H1 (cell line): ENCODE measurements around the gene ZFHX2. TPM values are rescaled to one million over a fixed set of nuclear protein-coding genes. Genes with fewer than 3 reads are reported as not detected.
A peak's percentile ranks its signal among the peaks of the same experiment; 100 is the strongest.

ENCODE experiments used
- ASH2L ChIP-seq: fragments of 200-600, 300-600 bp; sonication (generic); IDR thresholded peaks from one replicate; pipeline ENCODE4 v1.7.1; 2017; ENCODE audit warnings: low read length
- BACH1 ChIP-seq: IDR thresholded peaks from 2 replicates; pipeline ENCODE4 v1.6.1; 2012; ENCODE audit warnings: low read length, improper control_type of control experiment
- CHD2 ChIP-seq: IDR thresholded peaks from 2 replicates; pipeline ENCODE4 v1.6.1; 2012; ENCODE audit warnings: low read length, improper control_type of control experiment
- CREB1 ChIP-seq: IDR thresholded peaks from 2 replicates; pipeline ENCODE4 v1.6.1; 2012; ENCODE audit warnings: inconsistent platforms
- FOSL1 ChIP-seq: IDR thresholded peaks from 2 replicates; pipeline ENCODE4 v1.6.1; 2011; ENCODE audit warnings: mild to moderate bottlenecking, low read depth, low read length, moderate library complexity; ENCODE audit not compliant: insufficient read depth
- GTF2F1 ChIP-seq: IDR thresholded peaks from 2 replicates; pipeline ENCODE4 v1.6.1; 2012; ENCODE audit warnings: low read depth, low read length, improper control_type of control experiment, borderline replicate concordance
- KDM4A ChIP-seq: IDR thresholded peaks from one replicate; pipeline ENCODE4 v1.7.1; 2012; ENCODE audit warnings: low read depth, mild to moderate bottlenecking, moderate library complexity, low read length, inconsistent platforms; ENCODE audit not compliant: severe bottlenecking
- PHF8 ChIP-seq: fragments of 200-600 bp; sonication (generic); conservative IDR thresholded peaks from 2 replicates; pipeline ENCODE4 v1.7.1; 2012; ENCODE audit warnings: low read depth, mild to moderate bottlenecking, inconsistent platforms, low read length, moderate library complexity
- POLR2A ChIP-seq, 2 experiments: IDR thresholded peaks; 1 replicate in 1 of 2; 2 replicates in 1 of 2; pipeline ENCODE4 v1.6.1; 2011; ENCODE audit warnings: low read depth in 2 of 2, low read length in 2 of 2, mild to moderate bottlenecking in 2 of 2; ENCODE audit errors: control extremely low read depth in 1 of 2
- POLR2AphosphoS5 ChIP-seq: IDR thresholded peaks from 2 replicates; pipeline ENCODE4 v1.6.1; 2011; ENCODE audit warnings: low read depth, low read length
- RBBP5 ChIP-seq: IDR thresholded peaks from 2 replicates; pipeline ENCODE4 v1.7.1; 2012; ENCODE audit warnings: low read depth, mild to moderate bottlenecking, inconsistent platforms, low read length, moderate library complexity, borderline replicate concordance
- SIN3A ChIP-seq, 2 experiments: IDR thresholded peaks in 1 of 2; conservative IDR thresholded peaks in 1 of 2; 2 replicates each; pipeline ENCODE4 v1.6.1; 2011 to 2012; ENCODE audit warnings: low read length in 2 of 2, improper control_type of control experiment in 1 of 2, low read depth in 1 of 2, mild to moderate bottlenecking in 1 of 2
- SIX5 ChIP-seq: IDR thresholded peaks from 2 replicates; pipeline ENCODE4 v1.6.1; 2011; ENCODE audit warnings: mild to moderate bottlenecking, low read depth, low read length
- SP1 ChIP-seq: IDR thresholded peaks from 2 replicates; pipeline ENCODE4 v1.6.1; 2011; ENCODE audit warnings: low read depth, low read length
- polyA plus RNA-seq, 7 experiments: library from polyadenylated mRNA; depleted of rRNA in 3 of 7; stranded (reverse) in 5 of 7; unstranded in 2 of 7; fragments of >200 nt in 5 of 7; fragments of 200-250 nt in 2 of 7; gene quantifications; 1 replicate in 5 of 7; 2 replicates in 1 of 7; 4 replicates in 1 of 7; pipeline versions ENCODE4 v1.2.1 to v1.2.3, GENCODE V29; 2011 to 2013; ENCODE audit warnings: missing spikeins in 2 of 7, mixed read lengths in 2 of 7
- total RNA-seq: library from RNA; stranded (reverse); fragmentation: NEBNext Ultra II Directional; extraction: Animal tissue kit (Norgen Biotek cat#: 25700); gene quantifications from 2 replicates; pipeline ENCODE4 v1.2.1, GENCODE V29; 2021
- TF ChIP-seq, protein P1 (sequence below): IDR thresholded peaks from 2 replicates; pipeline ENCODE4 v1.6.1; 2012; ENCODE audit warnings: low read length, inconsistent platforms

The ZFHX2 gene
- total and polyA plus RNA-seq, 2 of the 8 experiments (the other 6 are each of a cell fraction or from before 2014, with no cell fraction given): 2.7 to 27.0 TPM

- TF ChIP-seq RBBP5 (peak; percentile 39; the same call in 1 of the 2 replicates), POLR2A (IDR thresholded peaks at IDR 0.05; ENCODE audit: control extremely low read depth in 1 of 2, low read depth in 2 of 2, low read length in 2 of 2) (peak in 1 of 2 experiments; percentile 68; a peak in 2 of 3 replicates), CREB1 (peak; percentile 36; the same call in 1 of the 2 replicates), ASH2L (peak; percentile 92), GTF2F1 (no peak), KDM4A (peak; percentile 79), SIX5 (peak; percentile 58), FOSL1 (no peak), POLR2AphosphoS5 (peak; percentile 32; the same call in 1 of the 2 replicates), BACH1 (peak; percentile 79), SIN3A (conservative IDR thresholded peaks at IDR 0.05 in 1 of 2, IDR thresholded peaks at IDR 0.05 in 1 of 2; ENCODE audit: low read depth in 1 of 2, low read length in 2 of 2) (peak in 1 of 2 experiments; percentile 91; a peak in 1 of 4 replicates), CHD2 (peak; percentile 71), PHF8 (peak; percentile 82), SP1 (no peak)
- TF ChIP-seq, protein P1, sequence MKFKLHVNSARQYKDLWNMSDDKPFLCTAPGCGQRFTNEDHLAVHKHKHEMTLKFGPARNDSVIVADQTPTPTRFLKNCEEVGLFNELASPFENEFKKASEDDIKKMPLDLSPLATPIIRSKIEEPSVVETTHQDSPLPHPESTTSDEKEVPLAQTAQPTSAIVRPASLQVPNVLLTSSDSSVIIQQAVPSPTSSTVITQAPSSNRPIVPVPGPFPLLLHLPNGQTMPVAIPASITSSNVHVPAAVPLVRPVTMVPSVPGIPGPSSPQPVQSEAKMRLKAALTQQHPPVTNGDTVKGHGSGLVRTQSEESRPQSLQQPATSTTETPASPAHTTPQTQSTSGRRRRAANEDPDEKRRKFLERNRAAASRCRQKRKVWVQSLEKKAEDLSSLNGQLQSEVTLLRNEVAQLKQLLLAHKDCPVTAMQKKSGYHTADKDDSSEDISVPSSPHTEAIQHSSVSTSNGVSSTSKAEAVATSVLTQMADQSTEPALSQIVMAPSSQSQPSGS: 0 out of 2 replicates have a peak, but pooled peaks have one; percentile 47
Measured at GRCh38 chr14:23555882-23556699, 4.5 kb upstream of the ZFHX2 start, which contains the start of gene THTPA (continued).
